HG03460 (cell line): Measurements from ENCODE around the gene ATP6V0B.

Experiments
- ATAC-seq: cut with Tn5 transposase; IDR thresholded peaks from one replicate; pipeline ENCODE4 v1.9.1; 2021; ENCODE audit not compliant: unreplicated experiment

ATP6V0B gene

GRCh38 chr1:44024903-44025525 is 50.3 kb downstream of the ATP6V0B start:
- no peak for ATAC-seq

- ATAC-seq = no peak
Observed at GRCh38 chr1:44025816-44026215, 51.1 kb downstream of the ATP6V0B start.

GRCh38 chr1:44027320-44027719 is 52.6 kb downstream of the ATP6V0B start:
- no peak for ATAC-seq
